Activated CD4-positive, alpha-beta T cell treated with anti-CD3 and anti-CD28 coated beads, Interleukin-2, Interleukin-4, amounts not matched to agents 100 ng/mL and 50 ng/mL, durations not matched to agents 16 hours and 8 hours (primary cell): Measurements from ENCODE around the gene DIPK1A.

Source experiments
- DNase-seq: peaks from one replicate; pipeline ENCODE4 v3.0.0-alpha.2; 2020; ENCODE audit warnings: low spot score

The DIPK1A gene

GRCh38 chr1:92842082-92843045 is 118.9 kb downstream of the DIPK1A start:
- no peak for DNase-seq

GRCh38 chr1:92840600-92840999 is 120.7 kb downstream of the DIPK1A start:
- no peak for DNase-seq

GRCh38 chr1:92839442-92839841 is 121.8 kb downstream of the DIPK1A start:
- DNase-seq, result no peak

GRCh38 chr1:92838519-92838918 is 122.7 kb downstream of the DIPK1A start:
- DNase-seq, result no peak

- no peak for DNase-seq
These were observed 124.2 kb downstream of the DIPK1A start for GRCh38 chr1:92837062-92837461.

- DNase-seq, result no peak
These were observed 126.6 kb downstream of the DIPK1A start for GRCh38 chr1:92834617-92835016.

GRCh38 chr1:92833840-92834239 is 127.4 kb downstream of the DIPK1A start:
- DNase-seq, result no peak

- no peak for DNase-seq
These were observed 128.6 kb downstream of the DIPK1A start for GRCh38 chr1:92832537-92833114.

GRCh38 chr1:92831762-92832536 is 129.3 kb downstream of the DIPK1A start, which contains the start of gene RPL5:
RPL5 (plus strand) TSS chr1:92832040; CDS start chr1:92832115, 75 bp downstream.
- DNase-seq, result peak; percentile 98

- no peak for DNase-seq
These were observed 129.9 kb downstream of the DIPK1A start for GRCh38 chr1:92831368-92831761.

GRCh38 chr1:92826792-92827191 is 134.5 kb downstream of the DIPK1A start:
- DNase-seq, result no peak

- DNase-seq, result no peak
These were observed 138.4 kb downstream of the DIPK1A start for GRCh38 chr1:92822879-92823278.

GRCh38 chr1:92820551-92820950 is 140.7 kb downstream of the DIPK1A start:
- DNase-seq, result no peak

GRCh38 chr1:92820024-92820423 is 141.2 kb downstream of the DIPK1A start:
- no peak for DNase-seq

GRCh38 chr1:92817986-92818764 is 143.1 kb downstream of the DIPK1A start:
- peak; percentile 42 for DNase-seq

- no peak for DNase-seq
These were observed 144.0 kb downstream of the DIPK1A start for GRCh38 chr1:92817137-92817697.

GRCh38 chr1:92816732-92817131 is 144.5 kb downstream of the DIPK1A start:
- no peak for DNase-seq

GRCh38 chr1:92808381-92808780 is 152.9 kb downstream of the DIPK1A start:
- no peak for DNase-seq

GRCh38 chr1:92805216-92805615 is 156.0 kb downstream of the DIPK1A start:
- DNase-seq, result no peak

GRCh38 chr1:92804721-92805201 is 156.5 kb downstream of the DIPK1A start:
- no peak for DNase-seq
